ENCODE data around the gene SNX24. TPM values are rescaled to one million over a fixed set of nuclear protein-coding genes. Genes with fewer than 3 reads are reported as not detected.

SNX24 gene
- total RNA-seq, 1 donor from 2014 or later, result 13.6 TPM

DNA sequence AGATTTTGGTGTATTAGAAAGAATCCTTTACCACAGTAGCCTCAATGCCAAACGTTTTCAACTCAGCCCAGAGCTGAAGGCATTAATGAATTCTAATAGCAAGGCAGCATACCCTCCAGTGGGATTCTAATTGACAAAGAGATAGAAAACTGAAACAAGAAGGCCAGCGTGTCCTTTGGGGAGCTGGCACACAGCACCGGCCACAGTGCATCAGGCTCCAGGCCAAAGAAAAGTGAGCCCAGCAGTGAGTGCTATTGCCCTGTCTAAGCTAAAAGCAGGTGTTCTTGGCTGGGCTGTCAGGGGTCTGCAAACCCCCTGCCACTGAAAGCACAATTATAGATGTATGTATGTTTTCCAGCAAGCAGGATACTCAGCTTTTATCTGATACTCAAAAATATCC is 150.7 kb downstream of the SNX24 start:
- H3K4me1 Mint-ChIP-seq (ENCODE audit: unreplicated experiment), result peaks cover 3% of the 10 kb centered on the region
- no peak for DNase-seq (ENCODE audit: extremely low spot score, unreplicated experiment)
- no peak for TF ChIP-seq CTCF (conservative IDR thresholded peaks at IDR 0.05)
- H3K36me3 Mint-ChIP-seq, result no peaks in the 10 kb centered on the region
- H3K9me3 Mint-ChIP-seq, result no peaks in the 10 kb centered on the region
- no peaks in the 10 kb centered on the region for H3K27me3 Mint-ChIP-seq
- H3K27ac Mint-ChIP-seq, result no peak overlapping the region
- H3K4me3 Mint-ChIP-seq, result no peak overlapping the region

DNA sequence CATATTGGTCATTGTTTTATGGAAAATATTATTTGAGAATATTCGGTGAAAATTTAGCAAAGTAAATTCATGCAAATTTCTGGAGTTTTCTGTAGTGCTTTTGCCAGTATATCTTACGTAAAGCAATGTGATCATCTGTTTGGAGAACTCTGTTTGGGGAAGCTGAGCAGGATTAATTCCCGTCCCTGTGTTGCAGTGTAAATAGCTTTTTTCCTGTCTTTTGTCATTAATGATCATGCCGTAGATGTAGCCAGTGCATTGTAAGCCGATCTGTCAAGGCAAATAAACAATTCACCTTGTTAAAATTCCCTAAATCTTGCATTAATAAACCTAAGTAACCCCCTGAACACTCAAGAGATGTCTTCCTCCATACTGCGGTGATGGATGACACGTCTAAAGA is 151.9 kb downstream of the SNX24 start:
- no peak for DNase-seq (ENCODE audit: extremely low spot score, unreplicated experiment)
- H3K4me3 Mint-ChIP-seq, result no peak overlapping the region
- no peak for TF ChIP-seq CTCF (conservative IDR thresholded peaks at IDR 0.05)
- H3K27ac Mint-ChIP-seq, result no peak overlapping the region
- H3K36me3 Mint-ChIP-seq, result no peaks in the 10 kb centered on the region
- no peaks in the 10 kb centered on the region for H3K9me3 Mint-ChIP-seq
- H3K27me3 Mint-ChIP-seq, result no peaks in the 10 kb centered on the region
- peaks cover 9% of the 10 kb centered on the region for H3K4me1 Mint-ChIP-seq (ENCODE audit: unreplicated experiment)

DNA sequence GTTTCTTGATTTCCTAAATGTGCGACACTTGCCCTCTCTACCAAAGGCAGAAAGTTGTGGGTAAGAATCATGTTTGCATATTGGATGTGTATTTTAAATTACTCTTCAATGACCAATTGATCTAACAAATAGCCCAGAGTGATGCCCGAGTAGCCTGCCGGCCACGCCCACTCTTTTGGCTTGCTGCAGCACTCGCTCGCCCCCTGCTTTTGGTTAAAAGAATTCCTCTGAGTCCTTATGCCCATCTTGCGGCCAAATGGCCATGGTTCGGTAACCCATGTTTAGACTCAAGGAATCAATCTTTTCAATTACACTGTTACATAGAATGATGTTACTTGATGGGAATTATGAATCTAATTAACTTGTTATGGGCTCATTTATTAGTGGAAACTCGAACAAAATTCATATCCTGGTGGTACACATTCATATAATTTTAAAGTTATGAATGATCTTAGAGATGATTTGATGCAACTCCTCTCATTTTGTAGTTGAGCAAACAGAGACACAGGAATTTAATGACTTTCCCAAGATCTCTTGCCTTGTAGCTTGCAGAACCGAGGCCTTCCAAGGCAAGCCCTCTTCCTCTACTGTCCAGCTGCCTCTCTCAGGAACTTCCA is 154.6 kb downstream of the SNX24 start:
- no peaks in the 10 kb centered on the region for H3K27me3 Mint-ChIP-seq
- no peak for DNase-seq (ENCODE audit: extremely low spot score, unreplicated experiment)
- no peak overlapping the region for H3K27ac Mint-ChIP-seq
- peak; percentile 71 for TF ChIP-seq CTCF (conservative IDR thresholded peaks at IDR 0.05)
- H3K36me3 Mint-ChIP-seq, result peaks cover 4% of the 10 kb centered on the region
- H3K9me3 Mint-ChIP-seq, result no peaks in the 10 kb centered on the region
- no peak overlapping the region for H3K4me3 Mint-ChIP-seq
- H3K4me1 Mint-ChIP-seq (ENCODE audit: unreplicated experiment), result peaks cover 9% of the 10 kb centered on the region

GRCh38 chr5:123000731-123001130 is 155.3 kb downstream of the SNX24 start:
- no peak for TF ChIP-seq CTCF (conservative IDR thresholded peaks at IDR 0.05)
- DNase-seq (ENCODE audit: extremely low spot score, unreplicated experiment), result no peak
- no peaks in the 10 kb centered on the region for H3K9me3 Mint-ChIP-seq

GRCh38 chr5:123001808-123002207 is 156.4 kb downstream of the SNX24 start:
- H3K4me1 Mint-ChIP-seq (ENCODE audit: unreplicated experiment), result peaks cover 9% of the 10 kb centered on the region
- H3K9me3 Mint-ChIP-seq, result no peaks in the 10 kb centered on the region
- no peaks in the 10 kb centered on the region for H3K27me3 Mint-ChIP-seq
- DNase-seq (ENCODE audit: extremely low spot score, unreplicated experiment), result no peak
- no peak overlapping the region for H3K27ac Mint-ChIP-seq
- H3K4me3 Mint-ChIP-seq, result no peak overlapping the region
- no peak for TF ChIP-seq CTCF (conservative IDR thresholded peaks at IDR 0.05)
- peaks cover 4% of the 10 kb centered on the region for H3K36me3 Mint-ChIP-seq

More at GRCh38 chr5:123000731-123001130, 155.3 kb downstream of the SNX24 start:
- H3K27ac Mint-ChIP-seq, result no peak overlapping the region
- no peaks in the 10 kb centered on the region for H3K27me3 Mint-ChIP-seq
- H3K36me3 Mint-ChIP-seq, result peaks cover 4% of the 10 kb centered on the region
- H3K4me3 Mint-ChIP-seq, result no peak overlapping the region
- H3K4me1 Mint-ChIP-seq (ENCODE audit: unreplicated experiment), result peaks cover 9% of the 10 kb centered on the region

DNA sequence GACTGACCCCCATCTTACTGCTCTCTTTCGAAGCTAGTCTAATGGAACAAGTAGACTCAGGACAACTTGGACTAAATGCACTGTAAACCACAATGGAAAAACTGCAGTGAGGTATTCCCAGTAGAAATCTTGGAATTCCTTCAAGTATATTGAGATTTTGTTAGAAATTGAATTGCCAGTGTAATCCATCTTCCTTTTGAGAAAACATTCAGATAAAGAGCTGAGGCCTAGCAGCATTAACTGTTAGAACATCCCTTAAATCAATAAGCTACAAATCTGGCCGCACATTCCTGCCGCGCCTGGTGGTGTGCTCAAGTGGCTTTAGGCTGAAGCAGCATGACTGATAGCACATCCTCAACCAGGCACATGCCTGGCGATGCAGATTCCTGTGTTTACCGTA is 161.8 kb downstream of the SNX24 start:
- Mint-ChIP-seq H3K27ac (no peak overlapping the region), H3K27me3 (no peaks in the 10 kb centered on the region), H3K4me3 (no peak overlapping the region), H3K9me3 (no peaks in the 10 kb centered on the region), H3K36me3 (peaks cover 8% of the 10 kb centered on the region), H3K4me1 (ENCODE audit: unreplicated experiment) (peaks cover 8% of the 10 kb centered on the region)
- no peak for DNase-seq (ENCODE audit: extremely low spot score, unreplicated experiment)
- TF ChIP-seq CTCF (conservative IDR thresholded peaks at IDR 0.05), result no peak

Data from type B pancreatic cell (in vitro differentiated cells).